Activated CD8-positive, alpha-beta memory T cell treated with anti-CD3 and anti-CD28 coated beads, Interleukin-2, amount 50 U/mL, for 1 hour (primary cell): Measurements from ENCODE around the gene ANKS1B.
"Not testable (repeated sequence)": the region's sequence is repeated elsewhere in the genome, so short reads cannot be mapped to it uniquely, and the experiment has no call there.

Experiments
- DNase-seq: peaks from one replicate; pipeline ENCODE4 v3.0.0-alpha.2; 2020; ENCODE audit errors: extremely low read depth

The ANKS1B gene

GRCh38 chr12:99984271-99985128 is at the start of gene ANKS1B:
Gene ANKS1B, minus strand, starts transcription at chr12:99984936. Its CDS starts 699 bp downstream, at chr12:99984237.
- no peak for DNase-seq

GRCh38 chr12:100031836-100032235 is 47.1 kb upstream of the ANKS1B start:
- no peak for DNase-seq

GRCh38 chr12:100027671-100028070 is 42.9 kb upstream of the ANKS1B start:
- DNase-seq, result no peak

- no peak for DNase-seq
Observed at GRCh38 chr12:100026241-100026640, 41.5 kb upstream of the ANKS1B start.

GRCh38 chr12:100024974-100025555 is 40.3 kb upstream of the ANKS1B start:
- DNase-seq, result no peak

GRCh38 chr12:100020370-100020769 is 35.6 kb upstream of the ANKS1B start:
- DNase-seq, result no peak

GRCh38 chr12:100017056-100017455 is 32.3 kb upstream of the ANKS1B start:
- no peak for DNase-seq

- not testable (repeated sequence) for DNase-seq
Observed at GRCh38 chr12:100016304-100016703, 31.6 kb upstream of the ANKS1B start.

- not testable (repeated sequence) for DNase-seq
Observed at GRCh38 chr12:100005846-100006245, 21.1 kb upstream of the ANKS1B start.

- DNase-seq, result no peak
Observed at GRCh38 chr12:99997806-99998205, 13.1 kb upstream of the ANKS1B start.

- no peak for DNase-seq
Observed at GRCh38 chr12:99996095-99996494, 11.4 kb upstream of the ANKS1B start.

- no peak for DNase-seq
Observed at GRCh38 chr12:99985631-99986030, 895 bp upstream of the ANKS1B start.

- DNase-seq, result no peak
Observed at GRCh38 chr12:99985129-99985570, 414 bp upstream of the ANKS1B start.

- no peak for DNase-seq
Observed at GRCh38 chr12:99983456-99984258, 1.1 kb downstream of the ANKS1B start.

- DNase-seq, result no peak
Observed at GRCh38 chr12:99981639-99982190, 3.0 kb downstream of the ANKS1B start.

- DNase-seq, result no peak
Observed at GRCh38 chr12:99979471-99979870, 5.3 kb downstream of the ANKS1B start.

- DNase-seq, result no peak
Observed at GRCh38 chr12:99978152-99978551, 6.6 kb downstream of the ANKS1B start.

GRCh38 chr12:99977550-99977949 is 7.2 kb downstream of the ANKS1B start:
- DNase-seq, result no peak

GRCh38 chr12:99976762-99977161 is 8.0 kb downstream of the ANKS1B start:
- DNase-seq, result no peak

GRCh38 chr12:99975321-99975720 is 9.4 kb downstream of the ANKS1B start:
- DNase-seq, result no peak

- no peak for DNase-seq
Observed at GRCh38 chr12:99974146-99974545, 10.6 kb downstream of the ANKS1B start.

GRCh38 chr12:99966429-99966828 is 18.3 kb downstream of the ANKS1B start:
- DNase-seq, result no peak
